ENCODE measurements around the gene KCNT1. TPM values are rescaled to one million over a fixed set of nuclear protein-coding genes. Genes with fewer than 3 reads are reported as not detected.

KCNT1 gene
- total RNA-seq, 4 donors from 2014 or later: 0.21 TPM; not detected in 3

- no peak for TF ChIP-seq CTCF (IDR thresholded peaks at IDR 0.05)
- TF ChIP-seq POLR2A (IDR thresholded peaks at IDR 0.05): no peak
- Histone ChIP-seq H3K27me3 (no peaks in the 10 kb centered on the region), H3K27ac (no peak overlapping the region), H3K36me3 (no peaks in the 10 kb centered on the region), H3K9me3 (no peaks in the 10 kb centered on the region), H3K4me3 (replicated peaks in 1 of 3) (no peak overlapping the region), H3K4me1 (no peaks in the 10 kb centered on the region)
- intact Hi-C loops (cut with DNase I): no loop called here
- DNase-seq: no peak
- WGBS, 2 donors: 80 to 86% methylated on average over 7 to 13 of the region's 13 CpGs
Observed at GRCh38 chr9:135729480-135729879, 27.5 kb downstream of the KCNT1 start.

GRCh38 chr9:135731454-135731853 is 29.5 kb downstream of the KCNT1 start:
- WGBS, 2 donors: 94 to 97% methylated on average over 12 of the region's 12 CpGs
- intact Hi-C loops (cut with DNase I): no loop called here
- no peak for DNase-seq
- Histone ChIP-seq H3K4me1 (no peaks in the 10 kb centered on the region), H3K27me3 (no peaks in the 10 kb centered on the region), H3K27ac (no peak overlapping the region), H3K4me3 (replicated peaks in 1 of 3) (no peak overlapping the region), H3K36me3 (no peaks in the 10 kb centered on the region), H3K9me3 (no peaks in the 10 kb centered on the region)
- no peak for TF ChIP-seq POLR2A (IDR thresholded peaks at IDR 0.05)
- TF ChIP-seq CTCF (IDR thresholded peaks at IDR 0.05): no peak

GRCh38 chr9:135732569-135733257 is 30.7 kb downstream of the KCNT1 start:
- no peaks in the 10 kb centered on the region for H3K4me1 ChIP-seq
- intact Hi-C loops (cut with DNase I): no loop called here
- no peaks in the 10 kb centered on the region for H3K36me3 ChIP-seq
- H3K27ac ChIP-seq: no peak overlapping the region
- 63 to 71% methylated on average over 6 of the region's 6 CpGs for WGBS, 2 donors
- no peak for TF ChIP-seq CTCF (IDR thresholded peaks at IDR 0.05)
- no peak for TF ChIP-seq POLR2A (IDR thresholded peaks at IDR 0.05)
- H3K4me3 ChIP-seq (replicated peaks in 1 of 3): no peak overlapping the region
- H3K9me3 ChIP-seq: no peaks in the 10 kb centered on the region
- H3K27me3 ChIP-seq: no peaks in the 10 kb centered on the region
- no peak for DNase-seq

- intact Hi-C loops (cut with DNase I): no loop called here
- TF ChIP-seq CTCF (IDR thresholded peaks at IDR 0.05) (no peak), POLR2A (IDR thresholded peaks at IDR 0.05) (no peak)
- H3K36me3 ChIP-seq: no peaks in the 10 kb centered on the region
- DNase-seq: no peak
- 69 to 72% methylated on average over 8 to 11 of the region's 27 CpGs for WGBS, 2 donors
- H3K9me3 ChIP-seq: no peaks in the 10 kb centered on the region
- no peaks in the 10 kb centered on the region for H3K4me1 ChIP-seq
- no peaks in the 10 kb centered on the region for H3K27me3 ChIP-seq
- no peak overlapping the region for H3K27ac ChIP-seq
- no peak overlapping the region for H3K4me3 ChIP-seq (replicated peaks in 1 of 3)
Observed at GRCh38 chr9:135734616-135735144, 32.7 kb downstream of the KCNT1 start.

- H3K4me3 ChIP-seq (replicated peaks in 1 of 3): no peak overlapping the region
- WGBS, 2 donors: 0% methylated on average over 3 of the region's 78 CpGs; no CpG with 5 or more reads in 1 of the 2 donors
- TF ChIP-seq CTCF (IDR thresholded peaks at IDR 0.05) (no peak), POLR2A (IDR thresholded peaks at IDR 0.05) (no peak)
- H3K27me3 ChIP-seq: no peaks in the 10 kb centered on the region
- no peak overlapping the region for H3K27ac ChIP-seq
- intact Hi-C loops (cut with DNase I): no loop called here
- no peaks in the 10 kb centered on the region for H3K9me3 ChIP-seq
- H3K36me3 ChIP-seq: no peaks in the 10 kb centered on the region
- no peaks in the 10 kb centered on the region for H3K4me1 ChIP-seq
- no peak for DNase-seq
Observed at GRCh38 chr9:135736272-135736978, 34.4 kb downstream of the KCNT1 start.

All from thyroid gland (tissue), 4 donors.